Stimulated activated CD4-positive, alpha-beta T cell treated with anti-CD3 and anti-CD28 coated beads, Interleukin-2, amount 100 ng/mL, for 4 hours (primary cell): ENCODE data around the gene PIAS1.
"Not testable (repeated sequence)": the region's sequence is repeated elsewhere in the genome, so short reads cannot be mapped to it uniquely, and the experiment has no call there.

ENCODE experiments used
- DNase-seq: peaks from one replicate; pipeline ENCODE4 v3.0.0-alpha.2; 2020; ENCODE audit warnings: low read depth

The PIAS1 gene

GRCh38 chr15:68183616-68184315 lies 129.7 kb downstream of the PIAS1 start:
- no peak for DNase-seq

GRCh38 chr15:68184616-68185480 lies 130.7 kb downstream of the PIAS1 start:
- no peak for DNase-seq

GRCh38 chr15:68186671-68187397 lies 132.7 kb downstream of the PIAS1 start:
- no peak for DNase-seq

GRCh38 chr15:68187559-68187958 lies 133.4 kb downstream of the PIAS1 start:
- DNase-seq = no peak

- DNase-seq = no peak
These were observed 134.5 kb downstream of the PIAS1 start for GRCh38 chr15:68188647-68189046.

GRCh38 chr15:68190048-68190447 lies 135.9 kb downstream of the PIAS1 start:
- DNase-seq = no peak

GRCh38 chr15:68191555-68191954 lies 137.4 kb downstream of the PIAS1 start:
- no peak for DNase-seq

GRCh38 chr15:68192117-68192516 lies 138.0 kb downstream of the PIAS1 start:
- DNase-seq = no peak

- no peak for DNase-seq
These were observed 138.8 kb downstream of the PIAS1 start for GRCh38 chr15:68192804-68193486.

GRCh38 chr15:68195336-68196112 lies 141.4 kb downstream of the PIAS1 start:
- no peak for DNase-seq

GRCh38 chr15:68196445-68197169 lies 142.5 kb downstream of the PIAS1 start:
- no peak for DNase-seq

- DNase-seq = no peak
These were observed 143.0 kb downstream of the PIAS1 start for GRCh38 chr15:68197170-68197492.

- DNase-seq = no peak
These were observed 143.7 kb downstream of the PIAS1 start for GRCh38 chr15:68197661-68198437.

GRCh38 chr15:68199340-68199739 lies 145.2 kb downstream of the PIAS1 start:
- no peak for DNase-seq

- DNase-seq = no peak
These were observed 146.1 kb downstream of the PIAS1 start for GRCh38 chr15:68200016-68200861.

GRCh38 chr15:68201153-68201878 lies 147.2 kb downstream of the PIAS1 start:
- DNase-seq = no peak

GRCh38 chr15:68201879-68202261 lies 147.8 kb downstream of the PIAS1 start:
- no peak for DNase-seq

- not testable (repeated sequence) for DNase-seq
These were observed 148.9 kb downstream of the PIAS1 start for GRCh38 chr15:68202994-68203393.
